ENCODE data around the gene CLASRP. TPM values are rescaled to one million over a fixed set of nuclear protein-coding genes. Genes with fewer than 3 reads are reported as not detected.

CLASRP gene
- total RNA-seq, 1 experiment from 2014 or later, result 87.1 TPM

GRCh38 chr19:45075301-45076028 lies 36.6 kb downstream of the CLASRP start:
- WGBS (ENCODE audit: extremely low coverage, insufficient read length, low lambda C conversion rate), result no CpG with 5 or more reads among the region's 26 CpGs
- Histone ChIP-seq H2AFZ (ENCODE audit: low read length) (no peak overlapping the region), H3K4me2 (ENCODE audit: insufficient read depth, insufficient read length, low read length) (peak overlapping the region; percentile 79)

More at GRCh38 chr19:45075301-45076028, 36.6 kb downstream of the CLASRP start:
- Histone ChIP-seq H3K23ac (ENCODE audit: insufficient read length, low read depth, low read length) (no peak overlapping the region), H3K14ac (ENCODE audit: insufficient read depth, low read length) (no peak overlapping the region), H4K8ac (replicated peaks; ENCODE audit: insufficient read length, low read depth, low read length) (no peak overlapping the region), H3K79me2 (ENCODE audit: insufficient read depth, low read length) (peaks cover 2% of the 10 kb centered on the region; the same call in 1 of the 2 replicates), H3K23me2 (ENCODE audit: insufficient read length, low read depth, low read length, poor library complexity, severe bottlenecking) (peaks cover 20% of the 10 kb centered on the region), H3K79me1 (ENCODE audit: insufficient read depth, low read depth, low read length, poor library complexity, severe bottlenecking) (no peaks in the 10 kb centered on the region), H4K91ac (ENCODE audit: insufficient read length, low read depth, low read length) (no peak overlapping the region), H4K5ac (ENCODE audit: insufficient read length, low read depth, low read length) (no peak overlapping the region), H3K18ac (ENCODE audit: insufficient read length, low read depth, low read length) (no peak overlapping the region), H3K4me1 (ENCODE audit: insufficient read depth, low read length) (peaks cover 10% of the 10 kb centered on the region; the same call in 1 of the 2 replicates), H2BK15ac (ENCODE audit: low read depth, low read length) (no peak overlapping the region), H3K4ac (ENCODE audit: low read depth, low read length) (no peak overlapping the region), H2AK5ac (ENCODE audit: insufficient read length, low read length) (no peak overlapping the region), H2BK20ac (ENCODE audit: low read depth, low read length, poor library complexity, severe bottlenecking) (no peak overlapping the region), H3K27me3 (ENCODE audit: insufficient read depth, low read length) (no peaks in the 10 kb centered on the region), H2BK12ac (ENCODE audit: insufficient read length, low read depth, low read length) (no peak overlapping the region), H2BK120ac (ENCODE audit: low read depth, low read length, poor library complexity, severe bottlenecking) (no peak overlapping the region), H2BK5ac (ENCODE audit: insufficient read length, low read length) (no peak overlapping the region), H3K56ac (ENCODE audit: insufficient read length, low read depth, low read length) (no peak overlapping the region), H3K27ac (ENCODE audit: insufficient read length, low read depth, low read length) (no peak overlapping the region), H3K9ac (ENCODE audit: extremely low read depth, insufficient read length, low read length) (peak overlapping the region; percentile 53), H4K20me1 (ENCODE audit: control insufficient read depth, insufficient read depth, insufficient read length) (no peaks in the 10 kb centered on the region), H3K9me3 (ENCODE audit: control insufficient read depth, low read depth, low read length) (no peaks in the 10 kb centered on the region), H3T11ph (ENCODE audit: low read length) (no peak overlapping the region)
- H3K36me3 Mint-ChIP-seq (ENCODE audit: insufficient read depth in 1 of 3, low read depth in 3 of 3), result peaks cover 7 to 28% (median 26%) of the 10 kb centered on the region in 3 experiments; a peak in 6 of 7 replicates
- H3K27me3 Mint-ChIP-seq (ENCODE audit: low read depth), result no peaks in the 10 kb centered on the region
- H3K9me3 Mint-ChIP-seq, result no peaks in the 10 kb centered on the region; a peak in 1 of 5 replicates
- peaks cover 27 to 34% of the 10 kb centered on the region in 2 experiments for H3K4me1 Mint-ChIP-seq
- no peak for TF ChIP-seq CTCF (conservative IDR thresholded peaks at IDR 0.05)
- peak; percentile 90 for DNase-seq
- peak overlapping the region; percentile 82 to 92 for H3K4me3 Mint-ChIP-seq
- peak overlapping the region; percentile 28 to 87 (median 40); a peak in 4 of 7 replicates for H3K27ac Mint-ChIP-seq
